Fibroblast of villous mesenchyme (primary cell): ENCODE measurements around the gene VCAM1. TPM values are rescaled to one million over a fixed set of nuclear protein-coding genes. Genes with fewer than 3 reads are reported as not detected.

ENCODE experiments used
- DNase-seq: peaks from one replicate; pipeline ENCODE4 v3.0.0-alpha.2; 2010; ENCODE audit warnings: low read depth
- H3K4me3 ChIP-seq: 2 replicates; pipeline ENCODE4 v1.5.1; 2011; ENCODE audit warnings: low read depth, mild to moderate bottlenecking, low read length
- CTCF ChIP-seq: IDR thresholded peaks from 2 replicates; pipeline ENCODE4 v1.5.1; 2012; ENCODE audit warnings: low read depth, mild to moderate bottlenecking, low read length; ENCODE audit not compliant: insufficient read depth
- total RNA-seq: library from RNA; depleted of rRNA; stranded (reverse); fragments of >200 nt; gene quantifications from 2 replicates; pipeline ENCODE4 v1.2.3, GENCODE V29; 2012

Gene VCAM1
- total RNA-seq, 1 donor, result 54.8 TPM

DNA sequence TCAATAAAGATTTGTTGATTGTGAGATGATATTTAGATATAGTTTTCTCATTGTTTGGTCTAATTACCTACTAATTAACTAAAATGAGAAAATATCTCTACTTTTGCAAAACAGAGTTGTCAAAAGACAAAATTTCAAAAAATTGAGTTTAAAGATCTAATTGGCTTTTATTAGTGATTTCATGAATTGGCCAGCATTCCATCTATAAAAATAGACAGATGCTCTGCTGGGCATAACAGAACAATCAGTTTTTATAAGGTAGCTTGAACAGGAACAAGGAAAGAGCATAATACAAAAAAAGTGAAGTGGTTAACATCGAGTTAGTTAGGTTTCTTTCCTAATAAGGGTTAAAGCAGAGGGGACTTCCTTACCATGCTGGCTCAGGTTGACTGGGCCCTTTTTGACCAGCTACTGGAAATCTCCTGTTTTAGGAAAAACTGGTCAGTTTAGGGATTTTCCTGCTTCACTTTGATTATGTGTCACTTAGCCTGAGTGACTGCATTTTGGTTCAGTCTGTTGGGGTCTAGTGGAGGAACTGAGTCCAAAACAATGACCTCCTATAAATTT lies 63.0 kb downstream of the VCAM1 start:
- no peak for DNase-seq
- H3K4me3 ChIP-seq, result no peak overlapping the region
- TF ChIP-seq CTCF, result no peak

GRCh38 chr1:100785470-100786052 lies 66.0 kb downstream of the VCAM1 start:
- DNase-seq, result peak; percentile 94
- no peak for TF ChIP-seq CTCF
- H3K4me3 ChIP-seq, result peak overlapping the region; percentile 47

DNA sequence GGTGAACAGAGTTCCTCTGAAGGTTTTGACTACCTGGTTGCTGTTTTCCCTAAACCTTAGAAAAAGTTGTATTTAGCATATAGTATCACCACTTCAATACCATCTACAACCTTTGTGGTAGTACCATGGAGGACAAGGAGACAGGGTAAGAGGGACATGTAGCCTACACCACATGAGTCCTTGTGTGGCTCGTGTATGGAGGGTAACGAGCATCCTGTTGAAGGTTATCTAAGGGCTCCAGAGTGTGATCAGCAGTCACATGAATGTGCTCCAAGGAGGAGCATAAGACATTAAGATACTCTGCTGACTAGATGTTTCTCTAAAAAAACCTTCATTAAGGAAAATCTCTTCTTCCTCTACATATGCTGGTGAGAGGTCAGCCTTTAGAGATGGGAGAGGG lies 67.3 kb downstream of the VCAM1 start:
- TF ChIP-seq CTCF, result no peak
- no peak overlapping the region for H3K4me3 ChIP-seq
- no peak for DNase-seq

Other genes starting within 250 kb of the VCAM1 start
- gene GPR88, start 181.6 kb upstream of the VCAM1 start, total RNA-seq, result not detected in 2 replicates
- 22.5 and 30.7 TPM in 2 replicates for gene EXTL2, start 175.1 kb downstream of the VCAM1 start, total RNA-seq
- gene SLC30A7, start 176.3 kb downstream of the VCAM1 start, total RNA-seq, result 52.5 and 90.7 TPM in 2 replicates